ENCODE measurements around the gene PLCH2.

The PLCH2 gene

GRCh38 chr1:2517966-2518365 lies 41.9 kb downstream of the PLCH2 start:
- no peak for DNase-seq

DNA sequence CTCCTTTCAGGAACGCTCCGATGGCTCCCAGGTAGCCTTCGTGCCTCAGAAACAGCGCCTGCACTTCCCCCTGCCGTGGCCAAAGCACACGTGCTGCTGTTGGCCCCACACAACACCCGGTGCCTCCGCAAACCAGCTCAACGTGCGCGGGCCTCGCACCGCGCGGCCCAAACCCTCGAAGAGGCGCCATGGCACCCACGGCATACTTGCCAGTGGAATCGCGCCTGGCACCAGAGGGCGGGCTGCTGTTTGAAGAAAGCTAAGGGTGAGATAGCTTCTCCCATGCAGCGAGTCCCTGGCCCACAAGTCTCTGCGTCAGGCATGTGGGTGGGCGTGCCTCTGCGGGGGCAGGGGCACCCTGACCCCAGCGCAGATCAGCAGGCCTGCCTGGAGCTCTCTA lies 42.4 kb downstream of the PLCH2 start:
- no peak for DNase-seq

- DNase-seq, result no peak
These were observed 43.1 kb downstream of the PLCH2 start for GRCh38 chr1:2519029-2519685.

DNA sequence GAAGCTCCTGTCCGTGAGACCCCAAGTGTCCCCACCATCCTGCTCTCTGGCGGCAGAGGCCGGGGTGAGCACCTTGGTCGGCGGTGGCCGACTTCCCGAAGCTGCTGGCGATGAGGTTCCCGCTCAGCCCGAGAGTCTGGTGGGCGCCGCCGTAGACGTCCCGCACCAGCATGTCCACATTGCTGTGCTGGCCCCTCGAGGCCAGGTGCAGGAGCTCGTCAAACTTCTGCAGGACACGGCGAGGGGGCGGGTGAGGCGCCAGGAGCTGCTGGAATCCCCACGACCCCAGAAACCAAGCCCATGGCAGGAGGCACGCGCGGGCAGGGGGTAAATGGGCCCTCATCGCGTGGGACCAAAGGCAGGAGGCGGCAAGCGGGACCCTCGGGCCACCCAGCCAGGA lies 43.6 kb downstream of the PLCH2 start:
- DNase-seq, result no peak

DNA sequence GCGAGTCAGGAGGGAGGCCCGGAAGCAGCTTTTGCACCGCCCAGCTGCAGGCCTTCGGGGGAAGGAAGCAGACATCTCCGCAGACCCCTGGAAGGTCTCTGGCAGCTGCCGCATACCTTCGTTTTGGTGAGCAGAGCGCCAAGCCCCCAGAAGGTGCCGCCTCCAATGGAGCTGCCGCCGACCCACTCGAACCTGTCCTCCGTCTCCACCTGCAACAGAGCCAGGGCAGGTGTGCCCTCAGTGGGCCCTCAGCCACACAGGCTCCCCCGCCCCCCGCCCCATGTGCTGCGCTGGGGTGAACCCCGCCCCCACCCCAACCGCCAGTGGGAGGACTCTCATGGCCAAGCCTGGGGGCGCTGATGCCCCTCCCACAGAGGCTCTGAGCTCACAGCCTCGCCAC lies 44.1 kb downstream of the PLCH2 start:
- DNase-seq, result no peak

DNA sequence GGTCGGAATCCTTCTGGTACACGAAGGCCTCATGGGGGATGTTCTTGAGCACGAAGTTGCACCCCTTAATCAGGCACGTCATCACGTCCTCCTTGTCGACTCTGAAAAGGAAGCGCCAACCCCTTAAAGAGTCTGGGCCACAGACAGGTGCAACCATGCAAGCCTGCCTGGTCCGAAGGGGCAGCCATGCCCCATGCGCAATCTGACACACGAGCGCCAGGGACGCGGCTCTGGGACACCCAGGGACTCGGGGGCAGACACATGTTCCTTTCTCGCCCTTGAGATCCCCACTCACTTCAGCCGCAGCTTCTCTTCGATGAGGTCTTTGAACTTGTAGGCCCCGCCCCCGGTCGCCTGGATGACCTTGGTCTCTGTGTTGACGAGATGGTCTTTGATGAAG lies 44.7 kb downstream of the PLCH2 start:
- no peak for DNase-seq

GRCh38 chr1:2522230-2522629 lies 46.1 kb downstream of the PLCH2 start:
- DNase-seq, result no peak

DNA sequence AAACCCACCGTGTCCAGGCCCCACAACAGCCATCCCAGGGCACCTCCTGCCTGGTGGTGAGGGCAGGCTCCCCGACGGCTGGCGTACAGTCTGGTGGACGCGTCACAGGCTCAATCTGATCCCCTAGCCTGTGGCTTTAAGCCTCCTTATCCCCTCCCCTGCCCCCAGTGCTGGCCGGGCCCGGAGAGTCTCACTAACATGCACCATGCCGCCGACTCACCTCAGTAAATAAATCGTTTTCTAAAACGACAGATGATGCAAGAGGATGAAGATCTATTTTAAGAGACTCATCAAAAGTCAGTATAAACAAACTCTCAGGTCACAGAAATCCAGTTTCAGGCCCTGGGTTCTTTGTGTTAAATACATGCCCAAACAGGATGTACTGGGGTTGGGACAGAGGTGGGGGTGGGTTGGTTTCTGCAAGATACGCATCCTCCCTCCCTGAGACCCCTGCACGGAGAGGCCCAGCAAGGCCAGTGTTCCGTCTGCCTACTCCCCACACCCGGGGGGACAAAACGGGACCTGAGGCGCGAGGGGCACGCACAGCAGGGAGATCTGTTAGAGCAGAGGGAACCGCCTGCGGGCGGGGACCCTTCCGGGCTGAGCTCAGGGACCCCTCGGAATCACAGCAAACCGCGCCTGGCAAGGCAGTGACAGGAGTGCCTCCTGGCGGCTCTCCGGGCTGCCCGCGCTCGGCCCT lies 47.3 kb downstream of the PLCH2 start:
- peak; percentile 40 for DNase-seq

DNA sequence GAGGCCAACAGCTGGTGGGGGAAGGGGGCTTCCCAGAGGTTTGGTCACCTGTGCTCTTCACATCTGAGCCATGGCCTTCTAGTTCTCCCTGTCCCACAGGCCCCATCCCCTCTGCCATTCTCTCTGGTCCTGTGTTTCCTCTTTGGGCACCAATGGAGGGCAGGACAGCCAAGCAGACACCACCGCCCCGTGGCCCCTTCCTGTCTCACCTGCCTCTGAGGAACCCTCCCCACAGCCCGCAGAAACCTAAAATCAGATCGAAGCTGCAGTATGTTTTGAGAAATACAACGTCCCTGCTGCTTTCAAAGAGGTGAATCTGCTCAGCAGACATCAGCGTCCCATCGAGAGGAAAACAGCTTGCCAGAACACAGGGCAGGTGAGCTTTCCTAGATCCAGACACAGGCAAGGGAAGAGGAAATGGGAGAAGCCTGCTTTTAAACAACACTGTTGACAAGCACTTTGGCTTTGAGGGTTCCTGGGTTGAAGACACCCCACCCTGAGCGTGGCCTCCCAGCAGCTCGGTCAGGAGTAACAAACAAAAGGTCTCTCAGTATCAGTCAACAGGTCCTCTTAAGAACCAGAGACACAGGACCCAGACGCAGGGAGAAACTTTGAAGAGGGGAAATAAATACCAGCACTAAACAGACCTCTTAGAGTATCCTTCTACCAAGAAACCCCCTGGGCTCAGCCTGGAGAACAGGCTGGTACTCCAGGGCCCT lies 48.0 kb downstream of the PLCH2 start:
- DNase-seq, result peak; percentile 67

- no peak for DNase-seq
These were observed 49.5 kb downstream of the PLCH2 start for GRCh38 chr1:2525572-2525919.

GRCh38 chr1:2525920-2526823 lies 50.1 kb downstream of the PLCH2 start, which contains the start of gene PANK4:
TSS of gene PANK4 (minus strand) at chr1:2526596. CDS start at chr1:2526587, 9 bp downstream.
- DNase-seq, result peak; percentile 95

GRCh38 chr1:2526824-2527555 lies 50.9 kb downstream of the PLCH2 start:
- DNase-seq, result peak; percentile 81

GRCh38 chr1:2527556-2527860 lies 51.4 kb downstream of the PLCH2 start:
- no peak for DNase-seq

- no peak for DNase-seq
These were observed 51.9 kb downstream of the PLCH2 start for GRCh38 chr1:2528016-2528415.

GRCh38 chr1:2528611-2528965 lies 52.5 kb downstream of the PLCH2 start:
- no peak for DNase-seq

DNA sequence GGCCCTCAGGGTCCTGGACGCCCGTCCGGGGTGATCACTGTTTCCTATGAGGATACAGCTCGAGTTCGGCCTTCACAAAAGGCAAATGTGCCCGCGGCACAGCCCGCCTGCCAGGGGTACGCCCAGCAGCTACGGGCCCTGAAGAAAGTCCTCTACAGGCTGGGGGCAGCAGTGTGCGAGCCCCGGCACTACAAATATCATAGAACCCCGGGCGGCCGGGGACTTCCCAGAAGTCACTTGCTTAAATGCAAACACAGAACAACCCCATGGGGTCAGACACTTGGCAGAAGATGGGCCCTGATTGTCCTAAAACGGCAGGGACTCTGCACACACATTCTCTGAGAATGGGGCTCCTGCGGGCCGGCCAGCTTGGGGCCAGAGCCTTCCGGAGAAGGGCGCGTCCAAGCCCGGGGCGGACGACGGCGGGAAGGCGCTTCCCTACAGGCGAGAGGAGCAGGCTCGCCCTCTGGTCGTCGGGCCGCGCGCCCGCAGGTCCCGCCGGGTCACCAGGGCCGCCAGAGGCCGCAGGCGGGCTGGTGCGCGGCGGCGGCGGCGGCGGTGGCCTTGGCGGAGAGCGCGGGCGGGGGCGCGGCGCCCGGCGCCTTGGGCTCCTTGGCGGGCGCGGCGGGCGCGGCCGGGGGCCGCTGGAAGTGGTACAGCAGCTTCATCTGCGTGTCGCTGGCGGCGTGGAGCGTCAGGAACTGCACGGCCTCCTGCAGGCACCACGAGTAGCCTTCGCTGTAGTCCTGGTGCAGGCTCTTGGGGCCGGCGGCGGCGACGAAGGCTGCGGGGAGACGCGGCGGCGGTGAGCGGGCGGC lies 53.1 kb downstream of the PLCH2 start:
- DNase-seq, result peak; percentile 54

DNA sequence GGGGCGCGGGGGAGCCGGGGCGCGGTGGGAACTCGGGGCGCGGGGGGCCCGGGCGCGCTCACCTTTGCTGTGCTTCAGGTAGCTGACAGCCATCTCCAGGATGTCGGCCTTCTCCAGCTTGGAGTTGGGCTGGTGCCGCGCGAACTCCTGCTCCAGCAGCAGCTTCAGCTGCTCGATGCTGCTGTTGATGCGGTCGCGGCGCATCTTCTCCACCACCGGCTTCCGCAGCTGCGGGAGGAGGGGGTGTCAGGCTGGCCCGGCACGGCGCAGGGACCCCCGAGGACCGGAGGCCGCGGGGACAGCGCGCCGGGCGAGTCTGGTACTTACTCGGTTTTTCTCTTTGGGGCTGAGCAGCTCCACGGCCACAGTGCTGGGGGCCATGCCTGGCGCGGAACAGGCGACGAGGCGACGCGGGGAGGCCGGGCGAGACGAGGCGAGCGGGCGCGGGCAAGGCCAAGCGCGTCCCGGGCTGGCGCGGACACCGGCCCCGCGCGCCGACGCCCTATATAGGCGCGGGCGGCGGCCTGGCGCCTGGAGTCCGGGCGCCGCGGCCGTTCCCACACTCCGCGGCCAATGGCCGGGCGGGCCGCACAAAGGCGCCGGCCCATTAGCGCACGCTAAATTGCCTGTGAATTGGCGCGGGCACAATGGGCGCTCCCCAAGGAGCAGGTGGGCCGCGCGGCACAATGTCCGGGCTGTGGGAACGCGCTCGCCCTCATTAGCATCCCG lies 53.9 kb downstream of the PLCH2 start, which contains the start of gene HES5:
Gene HES5, minus strand, starts transcription at position 480 of the 729 bp plus-strand sequence. Its CDS starts 99 bp downstream, at position 381.
- no peak for DNase-seq

DNA sequence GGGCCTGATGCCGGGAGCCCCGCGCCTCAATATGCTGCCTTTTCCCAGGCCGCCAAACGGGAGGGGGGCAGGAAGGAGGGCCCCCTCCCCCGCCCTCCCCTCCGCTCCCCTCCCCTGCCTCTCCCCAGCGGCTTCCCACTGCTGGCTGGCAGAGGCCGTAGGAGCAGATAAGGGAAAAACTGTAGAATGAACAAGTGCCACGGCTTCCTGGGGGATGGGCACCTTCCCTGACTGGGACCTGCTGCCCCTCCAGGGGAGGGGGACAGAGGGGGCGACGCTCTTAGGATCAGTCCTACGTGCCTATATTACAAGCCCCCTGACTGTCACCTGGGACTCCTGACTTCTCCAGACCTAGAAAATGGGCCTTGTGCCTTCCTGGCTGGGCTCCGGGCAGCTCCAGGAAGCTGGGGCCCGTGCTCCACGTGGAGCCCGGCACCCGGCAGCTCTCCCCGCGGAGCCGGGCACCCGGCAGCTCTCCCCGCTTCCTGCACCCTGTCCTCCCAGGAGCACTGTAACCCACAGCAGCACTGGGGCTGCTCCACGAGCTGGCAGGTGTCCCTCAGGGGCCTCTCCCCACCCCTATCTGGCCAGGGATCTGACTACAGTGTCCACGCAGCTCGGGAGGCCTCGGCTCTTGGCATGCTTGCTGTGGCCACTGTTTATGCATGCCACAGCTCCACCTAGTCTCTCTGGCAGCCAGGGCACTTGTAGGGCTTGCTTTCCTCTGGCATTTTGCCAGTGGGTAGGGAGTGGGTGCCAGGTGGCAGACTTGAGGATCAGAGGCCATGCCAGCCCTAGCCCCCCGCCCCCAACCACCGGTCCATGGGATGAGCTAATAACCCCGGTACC lies 54.6 kb downstream of the PLCH2 start:
- DNase-seq, result no peak

GRCh38 chr1:2532485-2533160 lies 56.5 kb downstream of the PLCH2 start:
- DNase-seq, result no peak
